Neural cell (in vitro differentiated cells): ENCODE results near the gene CFAP43. TPM values are rescaled to one million over a fixed set of nuclear protein-coding genes. Genes with fewer than 3 reads are reported as not detected.

ENCODE experiments used
- H2AFZ ChIP-seq: fragments of 200-600, 300-800 bp; sonication (generic), shearing (Covaris generic); 2 replicates; pipeline ENCODE4 v1.6.0; 2014; ENCODE audit warnings: low read depth, mild to moderate bottlenecking, antibody characterized with exemption, low read length, moderate library complexity
- H3F3A ChIP-seq: fragments of 200-600 bp; shearing (Covaris generic); 2 replicates; pipeline ENCODE4 v1.6.1; 2016; ENCODE audit warnings: mild to moderate bottlenecking, moderate library complexity, mixed read lengths, antibody characterized with exemption, low read length; ENCODE audit not compliant: insufficient read depth, poor library complexity, severe bottlenecking
- H3K27ac ChIP-seq: fragments of 200-600, 300-800 bp; sonication (generic), shearing (Covaris generic); 2 replicates; pipeline ENCODE4 v1.5.1; 2014; ENCODE audit warnings: mild to moderate bottlenecking, low read length, moderate library complexity
- H3K27me3 ChIP-seq: fragments of 300-800, 200-600 bp; sonication (generic), shearing (Covaris generic); 2 replicates; pipeline ENCODE4 v1.6.0; 2014; ENCODE audit warnings: mild to moderate bottlenecking, low read depth, low read length, moderate library complexity; ENCODE audit not compliant: insufficient read depth
- H3K36me3 ChIP-seq: fragments of 300-800, 200-600 bp; sonication (generic), shearing (Covaris generic); 2 replicates; pipeline ENCODE4 v1.5.1; 2014; ENCODE audit warnings: mild to moderate bottlenecking, antibody characterized with exemption, low read length, moderate library complexity; ENCODE audit not compliant: insufficient read depth
- H3K4me2 ChIP-seq: fragments of 300-800, 200-600 bp; sonication (generic), shearing (Covaris generic); 2 replicates; pipeline ENCODE4 v1.6.0; 2014; ENCODE audit warnings: mild to moderate bottlenecking, low read length
- H3K4me3 ChIP-seq: fragments of 300-800, 200-600 bp; sonication (generic), shearing (Covaris generic); 2 replicates; pipeline ENCODE4 v1.5.1; 2014; ENCODE audit warnings: mild to moderate bottlenecking, low read length, moderate library complexity
- H3K79me2 ChIP-seq: fragments of 200-600 bp; shearing (Covaris generic); replicated peaks from 2 replicates; pipeline ENCODE4 v1.6.0; 2014; ENCODE audit warnings: mild to moderate bottlenecking, low read length, moderate library complexity; ENCODE audit not compliant: insufficient read depth
- H3K9ac ChIP-seq: fragments of 300-800, 200-600 bp; sonication (generic), shearing (Covaris generic); 2 replicates; pipeline ENCODE4 v1.6.1; 2016; ENCODE audit warnings: mild to moderate bottlenecking, low read length, mixed read lengths
- H3K9me2 ChIP-seq: fragments of 200-600 bp; shearing (Covaris generic); 2 replicates; pipeline ENCODE4 v1.6.1; 2016; ENCODE audit warnings: mild to moderate bottlenecking, low read length, mixed read lengths; ENCODE audit not compliant: insufficient read depth
- H3K9me3 ChIP-seq: fragments of 200-600, 300-800 bp; sonication (generic), shearing (Covaris generic); 2 replicates; pipeline ENCODE4 v1.6.1; 2016; ENCODE audit warnings: mild to moderate bottlenecking, mixed run types, low read length, moderate library complexity, mixed read lengths
- H4K20me1 ChIP-seq: fragments of 200-600 bp; shearing (Covaris generic); 2 replicates; pipeline ENCODE4 v1.6.1; 2016; ENCODE audit warnings: mild to moderate bottlenecking, mixed run types; ENCODE audit not compliant: insufficient read depth
- EP300 ChIP-seq: fragments of 450-650 bp; conservative IDR thresholded peaks from 2 replicates; pipeline ENCODE4 v1.6.1; 2014; ENCODE audit warnings: antibody characterized with exemption, mild to moderate bottlenecking, moderate library complexity; ENCODE audit not compliant: poor library complexity, severe bottlenecking
- EZH2 ChIP-seq: fragments of 200-600, 300-800 bp; shearing (Covaris generic), sonication (generic); IDR thresholded peaks from 2 replicates; pipeline ENCODE4 v1.6.1; 2014; ENCODE audit warnings: antibody characterized with exemption, low read length, borderline replicate concordance, mild to moderate bottlenecking; ENCODE audit not compliant: insufficient read depth, poor library complexity, severe bottlenecking
- MXI1 ChIP-seq: fragments of 450-650 bp; conservative IDR thresholded peaks from 2 replicates; pipeline ENCODE4 v1.6.1; 2014; ENCODE audit warnings: antibody characterized with exemption, mild to moderate bottlenecking; ENCODE audit not compliant: poor library complexity, severe bottlenecking
- POLR2AphosphoS5 ChIP-seq: IDR thresholded peaks from 2 replicates; pipeline ENCODE4 v1.6.1; 2012
- RAD21 ChIP-seq: fragments of 450-650 bp; conservative IDR thresholded peaks from 2 replicates; pipeline ENCODE4 v1.6.1; 2014; ENCODE audit warnings: antibody characterized with exemption, mild to moderate bottlenecking, moderate library complexity
- SMC3 ChIP-seq: fragments of 450-650 bp; conservative IDR thresholded peaks from 2 replicates; pipeline ENCODE4 v1.6.1; 2014; ENCODE audit warnings: antibody characterized with exemption, mild to moderate bottlenecking, moderate library complexity; ENCODE audit not compliant: poor library complexity
- TAF1 ChIP-seq: IDR thresholded peaks from 2 replicates; pipeline ENCODE4 v1.6.1; 2012; ENCODE audit warnings: low read depth
- polyA plus RNA-seq: library from polyadenylated mRNA; depleted of rRNA; stranded (reverse); fragments of >200 nt; gene quantifications from 2 replicates; pipeline ENCODE4 v1.2.3, GENCODE V29; 2014
- TF ChIP-seq, protein P1 (sequence below): fragments of 450-650 bp; IDR thresholded peaks from 2 replicates; pipeline ENCODE4 v1.5.1; 2014; ENCODE audit warnings: antibody characterized with exemption, mild to moderate bottlenecking, moderate library complexity; ENCODE audit not compliant: poor library complexity, severe bottlenecking
- TF ChIP-seq, protein P2 (sequence below): IDR thresholded peaks from 2 replicates; pipeline ENCODE4 v1.6.1; 2012; ENCODE audit warnings: borderline replicate concordance

Gene CFAP43
- polyA plus RNA-seq, 1 donor from 2014 or later, result 5.0 TPM

DNA sequence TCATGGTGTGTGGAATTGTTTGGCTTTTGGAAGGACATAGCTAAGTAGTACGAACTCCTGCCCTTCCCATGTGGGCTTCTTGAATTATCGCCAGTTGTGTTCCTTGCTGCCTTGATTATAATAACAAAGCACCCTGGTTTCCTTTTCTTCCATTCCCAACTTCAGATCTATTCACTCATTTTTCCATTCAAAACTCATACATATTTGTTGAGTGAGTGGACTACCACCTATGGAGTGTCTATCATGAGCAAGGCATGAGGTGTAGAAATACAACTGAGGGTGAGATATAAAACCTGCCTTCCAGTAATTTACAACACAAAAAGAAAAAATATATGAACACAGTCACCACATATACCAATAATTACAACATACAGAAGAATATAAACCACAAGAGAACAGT lies 141.6 kb downstream of the CFAP43 start:
- H3K9ac ChIP-seq, result no peak overlapping the region
- H3F3A ChIP-seq, result no peaks in the 10 kb centered on the region
- no peak overlapping the region for H3K4me3 ChIP-seq
- no peaks in the 10 kb centered on the region for H3K9me3 ChIP-seq
- TF ChIP-seq POLR2AphosphoS5 (no peak), SMC3 (no peak), TAF1 (no peak), RAD21 (no peak), EZH2 (no peak), EP300 (no peak), MXI1 (no peak)
- TF ChIP-seq, protein P1, sequence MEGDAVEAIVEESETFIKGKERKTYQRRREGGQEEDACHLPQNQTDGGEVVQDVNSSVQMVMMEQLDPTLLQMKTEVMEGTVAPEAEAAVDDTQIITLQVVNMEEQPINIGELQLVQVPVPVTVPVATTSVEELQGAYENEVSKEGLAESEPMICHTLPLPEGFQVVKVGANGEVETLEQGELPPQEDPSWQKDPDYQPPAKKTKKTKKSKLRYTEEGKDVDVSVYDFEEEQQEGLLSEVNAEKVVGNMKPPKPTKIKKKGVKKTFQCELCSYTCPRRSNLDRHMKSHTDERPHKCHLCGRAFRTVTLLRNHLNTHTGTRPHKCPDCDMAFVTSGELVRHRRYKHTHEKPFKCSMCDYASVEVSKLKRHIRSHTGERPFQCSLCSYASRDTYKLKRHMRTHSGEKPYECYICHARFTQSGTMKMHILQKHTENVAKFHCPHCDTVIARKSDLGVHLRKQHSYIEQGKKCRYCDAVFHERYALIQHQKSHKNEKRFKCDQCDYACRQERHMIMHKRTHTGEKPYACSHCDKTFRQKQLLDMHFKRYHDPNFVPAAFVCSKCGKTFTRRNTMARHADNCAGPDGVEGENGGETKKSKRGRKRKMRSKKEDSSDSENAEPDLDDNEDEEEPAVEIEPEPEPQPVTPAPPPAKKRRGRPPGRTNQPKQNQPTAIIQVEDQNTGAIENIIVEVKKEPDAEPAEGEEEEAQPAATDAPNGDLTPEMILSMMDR, result no peak
- TF ChIP-seq, protein P2, sequence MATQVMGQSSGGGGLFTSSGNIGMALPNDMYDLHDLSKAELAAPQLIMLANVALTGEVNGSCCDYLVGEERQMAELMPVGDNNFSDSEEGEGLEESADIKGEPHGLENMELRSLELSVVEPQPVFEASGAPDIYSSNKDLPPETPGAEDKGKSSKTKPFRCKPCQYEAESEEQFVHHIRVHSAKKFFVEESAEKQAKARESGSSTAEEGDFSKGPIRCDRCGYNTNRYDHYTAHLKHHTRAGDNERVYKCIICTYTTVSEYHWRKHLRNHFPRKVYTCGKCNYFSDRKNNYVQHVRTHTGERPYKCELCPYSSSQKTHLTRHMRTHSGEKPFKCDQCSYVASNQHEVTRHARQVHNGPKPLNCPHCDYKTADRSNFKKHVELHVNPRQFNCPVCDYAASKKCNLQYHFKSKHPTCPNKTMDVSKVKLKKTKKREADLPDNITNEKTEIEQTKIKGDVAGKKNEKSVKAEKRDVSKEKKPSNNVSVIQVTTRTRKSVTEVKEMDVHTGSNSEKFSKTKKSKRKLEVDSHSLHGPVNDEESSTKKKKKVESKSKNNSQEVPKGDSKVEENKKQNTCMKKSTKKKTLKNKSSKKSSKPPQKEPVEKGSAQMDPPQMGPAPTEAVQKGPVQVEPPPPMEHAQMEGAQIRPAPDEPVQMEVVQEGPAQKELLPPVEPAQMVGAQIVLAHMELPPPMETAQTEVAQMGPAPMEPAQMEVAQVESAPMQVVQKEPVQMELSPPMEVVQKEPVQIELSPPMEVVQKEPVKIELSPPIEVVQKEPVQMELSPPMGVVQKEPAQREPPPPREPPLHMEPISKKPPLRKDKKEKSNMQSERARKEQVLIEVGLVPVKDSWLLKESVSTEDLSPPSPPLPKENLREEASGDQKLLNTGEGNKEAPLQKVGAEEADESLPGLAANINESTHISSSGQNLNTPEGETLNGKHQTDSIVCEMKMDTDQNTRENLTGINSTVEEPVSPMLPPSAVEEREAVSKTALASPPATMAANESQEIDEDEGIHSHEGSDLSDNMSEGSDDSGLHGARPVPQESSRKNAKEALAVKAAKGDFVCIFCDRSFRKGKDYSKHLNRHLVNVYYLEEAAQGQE, result no peak
- no peaks in the 10 kb centered on the region for H3K9me2 ChIP-seq
- no peaks in the 10 kb centered on the region for H3K79me2 ChIP-seq
- no peak overlapping the region for H3K27ac ChIP-seq
- H4K20me1 ChIP-seq, result no peaks in the 10 kb centered on the region
- H3K36me3 ChIP-seq, result no peaks in the 10 kb centered on the region
- H3K27me3 ChIP-seq, result no peaks in the 10 kb centered on the region
- H2AFZ ChIP-seq, result no peak overlapping the region
- no peak overlapping the region for H3K4me2 ChIP-seq

DNA sequence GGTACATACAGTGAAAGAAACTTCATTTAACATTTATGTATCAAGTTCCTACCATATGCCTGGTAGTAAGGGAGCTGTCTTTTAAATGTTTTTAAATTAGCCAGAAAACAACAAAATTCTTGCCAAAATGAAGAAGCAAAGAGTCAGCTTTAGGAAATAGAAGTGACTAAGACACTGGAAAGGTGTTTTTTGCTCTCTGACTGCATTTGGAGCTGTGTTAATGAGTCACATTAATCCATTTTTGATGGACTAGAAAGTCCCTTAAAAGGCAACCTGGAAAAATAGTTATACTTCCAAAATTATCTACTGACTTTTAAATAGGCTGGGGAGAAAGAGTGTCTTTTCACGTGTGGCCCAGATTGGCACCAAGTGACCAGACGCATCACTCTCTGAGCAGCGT lies 142.5 kb downstream of the CFAP43 start:
- no peak overlapping the region for H2AFZ ChIP-seq
- H3F3A ChIP-seq, result no peaks in the 10 kb centered on the region
- no peak overlapping the region for H3K4me3 ChIP-seq
- H3K27ac ChIP-seq, result no peak overlapping the region
- H3K36me3 ChIP-seq, result no peaks in the 10 kb centered on the region
- no peaks in the 10 kb centered on the region for H4K20me1 ChIP-seq
- H3K4me2 ChIP-seq, result no peak overlapping the region
- H3K27me3 ChIP-seq, result no peaks in the 10 kb centered on the region
- H3K9me2 ChIP-seq, result no peaks in the 10 kb centered on the region
- H3K79me2 ChIP-seq, result no peaks in the 10 kb centered on the region
- no peak overlapping the region for H3K9ac ChIP-seq
- H3K9me3 ChIP-seq, result no peaks in the 10 kb centered on the region
- TF ChIP-seq RAD21, result no peak

DNA sequence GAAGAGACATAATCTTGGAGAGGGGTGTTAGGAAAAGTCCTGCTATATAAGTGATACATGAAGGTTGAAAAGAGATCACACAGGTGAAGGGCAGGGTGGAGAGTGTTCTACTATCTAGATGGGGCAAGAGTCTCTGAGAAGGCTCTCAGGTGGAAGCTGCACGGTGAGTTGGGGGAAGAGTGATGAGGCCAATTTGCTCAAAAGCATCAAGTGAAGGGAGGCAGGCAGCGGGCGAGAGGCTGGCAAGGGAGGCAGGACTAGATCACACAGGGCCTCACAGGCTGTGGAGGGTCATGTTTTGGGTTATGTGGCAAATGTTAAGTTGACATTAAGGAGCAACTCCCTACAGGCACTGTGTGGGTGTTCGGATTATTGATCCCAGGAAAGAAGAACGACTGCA lies 143.9 kb downstream of the CFAP43 start:
- Histone ChIP-seq H3K4me3 (no peak overlapping the region), H3K27ac (no peak overlapping the region), H3K36me3 (no peaks in the 10 kb centered on the region), H3K4me2 (no peak overlapping the region), H3K9me2 (no peaks in the 10 kb centered on the region), H3K79me2 (no peaks in the 10 kb centered on the region), H4K20me1 (no peaks in the 10 kb centered on the region), H3F3A (no peaks in the 10 kb centered on the region), H2AFZ (no peak overlapping the region), H3K9me3 (no peaks in the 10 kb centered on the region), H3K27me3 (no peaks in the 10 kb centered on the region), H3K9ac (no peak overlapping the region)
- TF ChIP-seq EP300 (no peak), RAD21 (no peak), MXI1 (no peak), TAF1 (no peak), POLR2AphosphoS5 (no peak), SMC3 (no peak), EZH2 (no peak)
- TF ChIP-seq, protein P1, result no peak
- TF ChIP-seq, protein P2, result no peak
